ENCODE results near the gene PNRC1. TPM values are rescaled to one million over a fixed set of nuclear protein-coding genes. Genes with fewer than 3 reads are reported as not detected.

The PNRC1 gene
- total RNA-seq, 2 donors from 2014 or later: 217 to 297 TPM

- Histone ChIP-seq H3K9me3 (no peaks in the 10 kb centered on the region), H3K27ac (no peak overlapping the region), H3K36me3 (no peaks in the 10 kb centered on the region), H3K4me1 (ENCODE audit: control insufficient read depth in 1 of 2, low read depth in 2 of 2) (no peaks in the 10 kb centered on the region), H3K4me3 (no peak overlapping the region), H3K27me3 (replicated peaks; ENCODE audit: insufficient read depth) (no peaks in the 10 kb centered on the region)
- ATAC-seq (ENCODE audit: insufficient number of reproducible peaks, low FRiP score, low read depth) (no peak), DNase-seq (ENCODE audit: low spot score) (no peak)
- TF ChIP-seq CTCF (IDR thresholded peaks at IDR 0.05): no peak
Measured at GRCh38 chr6:89045011-89045387, 35.6 kb upstream of the PNRC1 start.

- Histone ChIP-seq H3K4me1 (ENCODE audit: control insufficient read depth in 1 of 2, low read depth in 2 of 2) (peaks cover 0 to 3% of the 10 kb centered on the region in 2 donors), H3K27ac (no peak overlapping the region), H3K36me3 (no peaks in the 10 kb centered on the region), H3K9me3 (no peaks in the 10 kb centered on the region), H3K27me3 (replicated peaks; ENCODE audit: insufficient read depth) (no peaks in the 10 kb centered on the region), H3K4me3 (no peak overlapping the region)
- no peak for TF ChIP-seq CTCF (IDR thresholded peaks at IDR 0.05)
- DNase-seq (ENCODE audit: low spot score): no peak
- ATAC-seq (ENCODE audit: insufficient number of reproducible peaks, low FRiP score, low read depth): no peak
Measured at GRCh38 chr6:89045576-89045975, 35.0 kb upstream of the PNRC1 start.

- peaks cover 0 to 3% of the 10 kb centered on the region in 2 donors for H3K4me1 ChIP-seq (ENCODE audit: control insufficient read depth in 1 of 2, low read depth in 2 of 2)
- H3K9me3 ChIP-seq: no peaks in the 10 kb centered on the region
- ATAC-seq (ENCODE audit: insufficient number of reproducible peaks, low FRiP score, low read depth) (no peak), DNase-seq (ENCODE audit: low spot score) (no peak)
- H3K4me3 ChIP-seq: no peak overlapping the region
- TF ChIP-seq CTCF (IDR thresholded peaks at IDR 0.05): no peak
- H3K36me3 ChIP-seq: no peaks in the 10 kb centered on the region
- no peaks in the 10 kb centered on the region for H3K27me3 ChIP-seq (replicated peaks; ENCODE audit: insufficient read depth)
- no peak overlapping the region for H3K27ac ChIP-seq
Measured at GRCh38 chr6:89047473-89047872, 33.1 kb upstream of the PNRC1 start.

- DNase-seq (ENCODE audit: low spot score) (no peak), ATAC-seq (ENCODE audit: insufficient number of reproducible peaks, low FRiP score, low read depth) (no peak)
- H3K27ac ChIP-seq: no peak overlapping the region
- H3K4me1 ChIP-seq (ENCODE audit: control insufficient read depth in 1 of 2, low read depth in 2 of 2): peaks cover 0 to 3% of the 10 kb centered on the region in 2 donors
- no peaks in the 10 kb centered on the region for H3K27me3 ChIP-seq (replicated peaks; ENCODE audit: insufficient read depth)
- no peak overlapping the region for H3K4me3 ChIP-seq
- no peak for TF ChIP-seq CTCF (IDR thresholded peaks at IDR 0.05)
- H3K9me3 ChIP-seq: no peaks in the 10 kb centered on the region
- H3K36me3 ChIP-seq: no peaks in the 10 kb centered on the region
Measured at GRCh38 chr6:89048288-89048923, 32.1 kb upstream of the PNRC1 start.

- no peak overlapping the region for H3K27ac ChIP-seq
- no peak overlapping the region for H3K4me3 ChIP-seq
- no peaks in the 10 kb centered on the region for H3K27me3 ChIP-seq (replicated peaks; ENCODE audit: insufficient read depth)
- H3K36me3 ChIP-seq: no peaks in the 10 kb centered on the region
- no peak for TF ChIP-seq CTCF (IDR thresholded peaks at IDR 0.05)
- H3K9me3 ChIP-seq: no peaks in the 10 kb centered on the region
- H3K4me1 ChIP-seq (ENCODE audit: control insufficient read depth in 1 of 2, low read depth in 2 of 2): peaks cover 0 to 3% of the 10 kb centered on the region in 2 donors
- no peak for ATAC-seq (ENCODE audit: insufficient number of reproducible peaks, low FRiP score, low read depth)
- no peak for DNase-seq (ENCODE audit: low spot score)
Measured at GRCh38 chr6:89048985-89049384, 31.6 kb upstream of the PNRC1 start.

Measured in thoracic aorta (tissue), 2 donors.